ENCODE results near the gene ORAI3. TPM values are rescaled to one million over a fixed set of nuclear protein-coding genes. Genes with fewer than 3 reads are reported as not detected.
"Not testable (repeated sequence)": the region's sequence is repeated elsewhere in the genome, so short reads cannot be mapped to it uniquely, and the experiment has no call there.

ORAI3 gene
- total RNA-seq, 4 donors from 2014 or later: 50.7 to 58.4 (median 52.9) TPM

DNA sequence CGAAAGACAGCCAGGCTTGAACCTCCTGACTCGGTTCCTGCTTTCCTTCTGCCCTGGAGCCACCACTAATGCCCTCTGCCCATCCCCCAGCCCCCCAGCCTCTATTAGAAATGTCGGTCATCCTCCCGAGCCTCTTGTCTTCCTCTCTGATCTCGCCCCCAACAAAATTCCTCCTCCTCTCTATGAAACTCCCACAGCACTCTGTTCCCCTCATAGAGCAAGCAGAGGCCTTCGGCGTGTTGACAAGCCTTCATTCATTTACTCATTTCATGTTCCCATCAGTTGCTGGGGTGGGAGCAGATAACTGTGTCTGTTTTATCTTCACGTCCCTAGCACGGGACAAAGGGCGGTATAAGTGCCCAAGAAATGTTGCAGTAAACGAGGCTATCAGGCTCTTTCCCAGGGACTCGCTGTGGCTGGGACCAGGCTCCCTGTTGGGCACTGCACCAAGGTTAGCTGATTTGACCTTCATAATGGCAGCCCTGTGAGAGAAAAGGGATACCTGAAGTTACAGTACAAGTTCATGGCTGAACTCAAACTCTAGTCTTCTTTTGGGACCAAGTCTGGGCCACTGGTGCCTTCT, 17.7 kb upstream of the ORAI3 start:
- Histone ChIP-seq H3K36me3 (peaks cover 0 to 92% (median 0%) of the 10 kb centered on the region in 3 donors), H3K4me1 (peaks cover 0 to 8% (median 0%) of the 10 kb centered on the region in 4 donors), H3K4me3 (no peak overlapping the region), H3K27me3 (no peaks in the 10 kb centered on the region), H3K27ac (no peak overlapping the region), H3K9me3 (no peaks in the 10 kb centered on the region)
- no peak for DNase-seq (ENCODE audit: low spot score in 2 of 2)
- TF ChIP-seq EP300 (IDR thresholded peaks at IDR 0.05): no peak
- no peak for TF ChIP-seq CTCF (IDR thresholded peaks at IDR 0.05)
- no peak for TF ChIP-seq POLR2A (IDR thresholded peaks at IDR 0.05)
- 69% methylated on average over 12 of the region's 12 CpGs for WGBS, 2 donors

GRCh38 chr16:30934827-30935557, 13.9 kb upstream of the ORAI3 start:
- Histone ChIP-seq H3K9me3 (no peaks in the 10 kb centered on the region), H3K36me3 (peaks cover 0 to 73% (median 0%) of the 10 kb centered on the region in 3 donors), H3K4me3 (no peak overlapping the region), H3K4me1 (no peaks in the 10 kb centered on the region), H3K27me3 (no peaks in the 10 kb centered on the region), H3K27ac (no peak overlapping the region)
- TF ChIP-seq CTCF (IDR thresholded peaks at IDR 0.05): peak; percentile 30 to 40 (median 38)
- no peak for TF ChIP-seq EP300 (IDR thresholded peaks at IDR 0.05)
- WGBS, 2 donors: 69 to 70% methylated on average over 12 of the region's 12 CpGs
- peak in 1 of 2 donors; percentile 60 for DNase-seq (ENCODE audit: low spot score in 2 of 2)

DNA sequence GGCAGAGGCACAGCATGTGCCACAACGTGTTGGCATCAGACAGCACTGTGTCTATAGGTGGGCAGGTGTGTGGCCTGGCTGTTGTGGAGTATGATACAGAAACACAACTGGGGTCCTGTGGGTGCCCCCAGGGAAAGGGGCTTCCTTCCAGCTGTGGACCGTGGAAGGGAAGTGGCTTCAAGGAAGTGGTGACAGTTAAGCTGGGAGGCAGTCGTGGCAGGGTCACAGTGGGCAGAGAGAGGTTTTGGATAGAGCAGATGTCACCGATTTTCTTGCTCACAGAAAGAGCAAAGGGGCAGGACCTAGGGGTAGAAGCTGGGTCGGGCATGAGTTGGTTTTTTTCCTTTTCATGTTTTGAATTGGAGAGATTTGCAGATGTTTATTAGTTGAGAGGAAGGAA, 11.2 kb upstream of the ORAI3 start:
- Histone ChIP-seq H3K9me3 (no peaks in the 10 kb centered on the region), H3K4me3 (no peak overlapping the region), H3K27ac (peak overlapping the region in 1 of 4 donors; percentile 42), H3K4me1 (peaks cover 0 to 14% (median 4%) of the 10 kb centered on the region in 4 donors), H3K27me3 (no peaks in the 10 kb centered on the region), H3K36me3 (peaks cover 0 to 65% (median 0%) of the 10 kb centered on the region in 3 donors)
- DNase-seq (ENCODE audit: low spot score in 2 of 2): no peak
- no peak for TF ChIP-seq CTCF (IDR thresholded peaks at IDR 0.05)
- 49 to 50% methylated on average over 5 of the region's 5 CpGs for WGBS, 2 donors

GRCh38 chr16:30939571-30939970, 9.3 kb upstream of the ORAI3 start:
- 85 to 95% methylated on average over 8 of the region's 8 CpGs for WGBS, 2 donors
- Histone ChIP-seq H3K4me1 (peaks cover 0 to 14% (median 4%) of the 10 kb centered on the region in 4 donors), H3K36me3 (peaks cover 0 to 67% (median 0%) of the 10 kb centered on the region in 3 donors)
- not testable (repeated sequence) for H3K27me3 ChIP-seq; H3K4me3 ChIP-seq; DNase-seq (ENCODE audit: low spot score in 2 of 2); H3K27ac ChIP-seq; H3K9me3 ChIP-seq

GRCh38 chr16:30941600-30942425, 7.1 kb upstream of the ORAI3 start:
- no peaks in the 10 kb centered on the region for H3K9me3 ChIP-seq
- H3K27ac ChIP-seq: no peak overlapping the region
- WGBS, 2 donors: 19% methylated on average over 8 to 14 of the region's 15 CpGs
- peak; percentile 48 to 51 for DNase-seq (ENCODE audit: low spot score in 2 of 2)
- H3K4me3 ChIP-seq: no peak overlapping the region
- H3K27me3 ChIP-seq: no peaks in the 10 kb centered on the region
- TF ChIP-seq CTCF (IDR thresholded peaks at IDR 0.05) (peak; percentile 80 to 92 (median 90)), POLR2A (IDR thresholded peaks at IDR 0.05) (no peak)
- peaks cover 0 to 14% (median 4%) of the 10 kb centered on the region in 4 donors for H3K4me1 ChIP-seq
- H3K36me3 ChIP-seq: peaks cover 0 to 70% (median 0%) of the 10 kb centered on the region in 3 donors
